Measurements from ENCODE around the gene VCX3B.
"Not testable (repeated sequence)": the region's sequence is repeated elsewhere in the genome, so short reads cannot be mapped to it uniquely, and the experiment has no call there.

VCX3B gene

GRCh38 chrX:8464530-8464929, at the start of gene VCX3B:
TSS of gene VCX3B (plus strand) at chrX:8464830. CDS start at chrX:8465451, 621 bp downstream.
- DNase-seq = not testable (repeated sequence)

GRCh38 chrX:8418301-8418700, 46.3 kb upstream of the VCX3B start:
- DNase-seq = no peak

GRCh38 chrX:8424912-8425311, 39.7 kb upstream of the VCX3B start:
- DNase-seq = no peak

- DNase-seq = no peak
Observed at GRCh38 chrX:8429692-8430249, 34.9 kb upstream of the VCX3B start.

GRCh38 chrX:8430444-8430843, 34.2 kb upstream of the VCX3B start:
- DNase-seq = no peak

GRCh38 chrX:8432396-8432795, 32.2 kb upstream of the VCX3B start:
- no peak for DNase-seq

GRCh38 chrX:8433109-8434062, 31.2 kb upstream of the VCX3B start:
- DNase-seq = no peak

GRCh38 chrX:8447368-8447767, 17.3 kb upstream of the VCX3B start:
- no peak for DNase-seq

GRCh38 chrX:8452343-8452742, 12.3 kb upstream of the VCX3B start:
- DNase-seq = not testable (repeated sequence)

- DNase-seq = no peak
Observed at GRCh38 chrX:8453611-8454010, 11.0 kb upstream of the VCX3B start.

GRCh38 chrX:8455557-8455956, 9.1 kb upstream of the VCX3B start:
- DNase-seq = no peak

GRCh38 chrX:8462488-8462887, 2.1 kb upstream of the VCX3B start:
- no peak for DNase-seq

GRCh38 chrX:8484360-8484949, 19.8 kb downstream of the VCX3B start:
- no peak for DNase-seq

- DNase-seq = not testable (repeated sequence)
Observed at GRCh38 chrX:8495036-8495435, 30.4 kb downstream of the VCX3B start.

GRCh38 chrX:8500203-8500602, 35.6 kb downstream of the VCX3B start:
- no peak for DNase-seq

- DNase-seq = not testable (repeated sequence)
Observed at GRCh38 chrX:8502101-8502500, 37.5 kb downstream of the VCX3B start.

GRCh38 chrX:8504451-8504850, 39.8 kb downstream of the VCX3B start:
- DNase-seq = no peak
